RPMI8226 (cell line): ENCODE results near the gene SLC27A3.

Experiments used
- DNase-seq: peaks from one replicate; pipeline ENCODE4 v3.0.0-alpha.2; 2015

SLC27A3 gene

GRCh38 chr1:153801028-153801625 is 25.9 kb downstream of the SLC27A3 start:
- no peak for DNase-seq

- DNase-seq, result no peak
Measured at GRCh38 chr1:153801786-153802697, 26.8 kb downstream of the SLC27A3 start.

- DNase-seq, result no peak
Measured at GRCh38 chr1:153803470-153804056, 28.4 kb downstream of the SLC27A3 start.

GRCh38 chr1:153804112-153804511 is 28.9 kb downstream of the SLC27A3 start:
- no peak for DNase-seq

- peak; percentile 100 for DNase-seq
Measured at GRCh38 chr1:153805042-153805745, 30.0 kb downstream of the SLC27A3 start.

- peak; percentile 34 for DNase-seq
Measured at GRCh38 chr1:153805886-153806719, 30.9 kb downstream of the SLC27A3 start.

GRCh38 chr1:153816283-153816889 is 41.2 kb downstream of the SLC27A3 start:
- DNase-seq, result no peak

- DNase-seq, result no peak
Measured at GRCh38 chr1:153818876-153819275, 43.7 kb downstream of the SLC27A3 start.

GRCh38 chr1:153827168-153827964 is 52.2 kb downstream of the SLC27A3 start:
- no peak for DNase-seq
